Measurements from ENCODE around the gene NCKAP1.

GRCh38 chr2:183001948-183002347, 36.3 kb downstream of the NCKAP1 start:
- TF ChIP-seq CTCF (IDR thresholded peaks at IDR 0.05; ENCODE audit: poor library complexity) (no peak), EZH2phosphoT487 (IDR thresholded peaks at IDR 0.05; ENCODE audit: low read depth, severe bottlenecking, unreplicated experiment) (no peak), EZH2 (IDR thresholded peaks at IDR 0.05; ENCODE audit: borderline replicate concordance) (no peak)
